22Rv1 (cell line): ENCODE measurements around the gene ACTG1.

Experiments
- ZFX ChIP-seq: fragments of 450-650 bp; IDR thresholded peaks from 2 replicates; pipeline ENCODE4 v1.6.1; 2017; ENCODE audit warnings: antibody characterized with exemption, borderline replicate concordance
- TF ChIP-seq, protein P1 (sequence below): fragments of 450-650 bp; IDR thresholded peaks from 2 replicates; pipeline ENCODE4 v1.5.1; 2017; ENCODE audit warnings: mild to moderate bottlenecking

GRCh38 chr17:81523402-81524038, 10.9 kb upstream of the ACTG1 start:
- TF ChIP-seq, protein P1, sequence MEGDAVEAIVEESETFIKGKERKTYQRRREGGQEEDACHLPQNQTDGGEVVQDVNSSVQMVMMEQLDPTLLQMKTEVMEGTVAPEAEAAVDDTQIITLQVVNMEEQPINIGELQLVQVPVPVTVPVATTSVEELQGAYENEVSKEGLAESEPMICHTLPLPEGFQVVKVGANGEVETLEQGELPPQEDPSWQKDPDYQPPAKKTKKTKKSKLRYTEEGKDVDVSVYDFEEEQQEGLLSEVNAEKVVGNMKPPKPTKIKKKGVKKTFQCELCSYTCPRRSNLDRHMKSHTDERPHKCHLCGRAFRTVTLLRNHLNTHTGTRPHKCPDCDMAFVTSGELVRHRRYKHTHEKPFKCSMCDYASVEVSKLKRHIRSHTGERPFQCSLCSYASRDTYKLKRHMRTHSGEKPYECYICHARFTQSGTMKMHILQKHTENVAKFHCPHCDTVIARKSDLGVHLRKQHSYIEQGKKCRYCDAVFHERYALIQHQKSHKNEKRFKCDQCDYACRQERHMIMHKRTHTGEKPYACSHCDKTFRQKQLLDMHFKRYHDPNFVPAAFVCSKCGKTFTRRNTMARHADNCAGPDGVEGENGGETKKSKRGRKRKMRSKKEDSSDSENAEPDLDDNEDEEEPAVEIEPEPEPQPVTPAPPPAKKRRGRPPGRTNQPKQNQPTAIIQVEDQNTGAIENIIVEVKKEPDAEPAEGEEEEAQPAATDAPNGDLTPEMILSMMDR: no peak
- TF ChIP-seq ZFX: no peak
